GM23338 (cell line): Measurements from ENCODE around the gene DHRSX. TPM values are rescaled to one million over a fixed set of nuclear protein-coding genes. Genes with fewer than 3 reads are reported as not detected.

Experiments
- ATAC-seq: fragments of 200-7000 bp; cut with Tn5 transposase; 3 replicates; pipeline ENCODE4 v1.9.1; 2020
- DNase-seq: peaks from one replicate; pipeline ENCODE4 v3.0.0-alpha.2; 2015; ENCODE audit warnings: low spot score
- H2AFZ ChIP-seq: fragments of 200-600 bp; sonication (generic); 2 replicates; pipeline ENCODE4 v1.8.0; 2016; ENCODE audit warnings: antibody characterized with exemption, mild to moderate bottlenecking, moderate library complexity
- H3F3A ChIP-seq: fragments of 200-600 bp; sonication (generic); replicated peaks from 2 replicates; pipeline ENCODE4 v1.8.0; 2017; ENCODE audit warnings: antibody characterized with exemption, mixed run types, low read depth
- H3K27ac ChIP-seq: fragments of 200-600 bp; sonication (generic); 2 replicates; pipeline ENCODE4 v1.6.1; 2016; ENCODE audit warnings: low read depth
- H3K27me3 ChIP-seq: fragments of 200-600 bp; sonication (generic); 2 replicates; pipeline ENCODE4 v1.8.0; 2016; ENCODE audit warnings: mild to moderate bottlenecking, mixed run types, moderate library complexity; ENCODE audit not compliant: insufficient read depth
- H3K36me3 ChIP-seq: fragments of 200-600 bp; sonication (generic); 2 replicates; pipeline ENCODE4 v1.8.0; 2016; ENCODE audit warnings: mild to moderate bottlenecking; ENCODE audit not compliant: insufficient read depth
- H3K4me1 ChIP-seq: fragments of 200-600 bp; sonication (generic); 2 replicates; pipeline ENCODE4 v1.8.0; 2016; ENCODE audit warnings: mild to moderate bottlenecking, moderate library complexity; ENCODE audit not compliant: insufficient read depth
- H3K4me2 ChIP-seq: fragments of 200-600 bp; sonication (generic); 2 replicates; pipeline ENCODE4 v1.7.1; 2017; ENCODE audit warnings: mixed run types
- H3K4me3 ChIP-seq: fragments of 200-600 bp; sonication (generic); 2 replicates; pipeline ENCODE4 v1.6.1; 2016; ENCODE audit warnings: mixed run types
- H3K79me2 ChIP-seq: fragments of 200-600 bp; sonication (generic); replicated peaks from 2 replicates; pipeline ENCODE4 v1.8.0; 2017; ENCODE audit warnings: mild to moderate bottlenecking; ENCODE audit not compliant: insufficient read depth
- H3K9me2 ChIP-seq: fragments of 200-600 bp; sonication (generic); 2 replicates; pipeline ENCODE4 v1.8.0; 2017; ENCODE audit not compliant: insufficient read depth
- H4K20me1 ChIP-seq: fragments of 200-600 bp; sonication (generic); replicated peaks from 2 replicates; pipeline ENCODE4 v1.8.0; 2017; ENCODE audit warnings: mild to moderate bottlenecking; ENCODE audit not compliant: insufficient read depth
- H3K27ac Mint-ChIP-seq: 2 replicates; pipeline ENCODE4 v1.8.0; 2020; ENCODE audit warnings: inconsistent platforms, mild to moderate bottlenecking, moderate library complexity, mixed read lengths
- H3K27me3 Mint-ChIP-seq: 3 replicates; pipeline ENCODE4 v1.8.0; 2022; ENCODE audit warnings: low read depth, mild to moderate bottlenecking, moderate library complexity, mixed read lengths, inconsistent platforms; ENCODE audit not compliant: insufficient read depth, poor library complexity
- H3K36me3 Mint-ChIP-seq: 3 replicates; pipeline ENCODE4 v1.8.0; 2021; ENCODE audit warnings: low read depth, mild to moderate bottlenecking, inconsistent platforms, moderate library complexity, mixed read lengths
- H3K4me1 Mint-ChIP-seq: 3 replicates; pipeline ENCODE4 v1.8.0; 2020; ENCODE audit warnings: mild to moderate bottlenecking, inconsistent platforms, mixed read lengths
- H3K4me3 Mint-ChIP-seq: 3 replicates; pipeline ENCODE4 v1.8.0; 2021; ENCODE audit warnings: moderate library complexity, mild to moderate bottlenecking, inconsistent platforms, mixed read lengths
- H3K9me3 Mint-ChIP-seq: 3 replicates; pipeline ENCODE4 v1.8.0; 2020; ENCODE audit warnings: moderate library complexity, mild to moderate bottlenecking, inconsistent platforms, mixed read lengths
- ETS1 ChIP-seq: IDR thresholded peaks from 2 replicates; pipeline ENCODE4 v1.6.1; 2016; ENCODE audit warnings: antibody characterized with exemption
- EZH2phosphoT487 ChIP-seq: fragments of 200-600 bp; sonication (generic); IDR thresholded peaks from one replicate; pipeline ENCODE4 v1.8.1; 2018; ENCODE audit warnings: antibody characterized with exemption; ENCODE audit not compliant: unreplicated experiment
- STAT1 ChIP-seq: IDR thresholded peaks from one replicate; pipeline ENCODE4 v1.6.1; 2016; ENCODE audit warnings: antibody characterized with exemption; ENCODE audit not compliant: unreplicated experiment
- ZNF331 ChIP-seq: fragments of 250-450 bp; sonication (Bioruptor Pico); IDR thresholded peaks from 2 replicates; pipeline ENCODE4 v1.5.0; 2020; ENCODE audit warnings: low read depth, mild to moderate bottlenecking, moderate library complexity
- ZNF462 ChIP-seq: fragments of 250-450 bp; sonication (Bioruptor Pico); IDR thresholded peaks from 2 replicates; pipeline ENCODE4 v1.5.0; 2020; ENCODE audit warnings: mild to moderate bottlenecking, moderate library complexity
- polyA plus RNA-seq: library from polyadenylated mRNA; unstranded; fragments of >200 nt; fragmentation: Nextera tagmentation; extraction: Ambion mirVana; gene quantifications from 2 replicates; pipeline ENCODE4 v1.2.1, GENCODE V29; 2016
- total RNA-seq: library from RNA; depleted of rRNA; stranded (reverse); fragments of >200 nt; shearing (Covaris generic); gene quantifications from 2 replicates; pipeline ENCODE4 v1.2.3, GENCODE V29; 2014

DHRSX gene
- total and polyA plus RNA-seq, 2 experiments from 2014 or later: 33.9 to 43.0 TPM

- Histone ChIP-seq H3K36me3 (no peaks in the 10 kb centered on the region), H2AFZ (no peak overlapping the region), H3F3A (peaks cover 30% of the 10 kb centered on the region), H3K27me3 (no peaks in the 10 kb centered on the region), H3K79me2 (no peaks in the 10 kb centered on the region), H3K9me2 (no peaks in the 10 kb centered on the region), H3K4me1 (peaks cover 7% of the 10 kb centered on the region), H3K27ac (no peak overlapping the region), H3K4me2 (no peak overlapping the region), H3K4me3 (no peak overlapping the region), H4K20me1 (no peaks in the 10 kb centered on the region)
- ATAC-seq (no peak), DNase-seq (no peak)
- no peak overlapping the region; the same call in 2 of the 3 replicates for H3K4me3 Mint-ChIP-seq
- H3K4me1 Mint-ChIP-seq: peaks cover 8% of the 10 kb centered on the region
- TF ChIP-seq ZNF331 (no peak), ZNF462 (CRISPR knock-in tag) (no peak), ETS1 (no peak), STAT1 (no peak), EZH2phosphoT487 (no peak)
- H3K27ac Mint-ChIP-seq: no peak overlapping the region
- peaks cover 89% of the 10 kb centered on the region for H3K36me3 Mint-ChIP-seq
- peaks cover 91% of the 10 kb centered on the region for H3K9me3 Mint-ChIP-seq
- H3K27me3 Mint-ChIP-seq: peaks cover 13% of the 10 kb centered on the region
Observed at GRCh38 chrX:2226906-2227656, 273.7 kb downstream of the DHRSX start.
